ENCODE data around the gene GRM4.

- no peak for TF ChIP-seq POLR2A (IDR thresholded peaks at IDR 0.05)
- TF ChIP-seq, protein P1, sequence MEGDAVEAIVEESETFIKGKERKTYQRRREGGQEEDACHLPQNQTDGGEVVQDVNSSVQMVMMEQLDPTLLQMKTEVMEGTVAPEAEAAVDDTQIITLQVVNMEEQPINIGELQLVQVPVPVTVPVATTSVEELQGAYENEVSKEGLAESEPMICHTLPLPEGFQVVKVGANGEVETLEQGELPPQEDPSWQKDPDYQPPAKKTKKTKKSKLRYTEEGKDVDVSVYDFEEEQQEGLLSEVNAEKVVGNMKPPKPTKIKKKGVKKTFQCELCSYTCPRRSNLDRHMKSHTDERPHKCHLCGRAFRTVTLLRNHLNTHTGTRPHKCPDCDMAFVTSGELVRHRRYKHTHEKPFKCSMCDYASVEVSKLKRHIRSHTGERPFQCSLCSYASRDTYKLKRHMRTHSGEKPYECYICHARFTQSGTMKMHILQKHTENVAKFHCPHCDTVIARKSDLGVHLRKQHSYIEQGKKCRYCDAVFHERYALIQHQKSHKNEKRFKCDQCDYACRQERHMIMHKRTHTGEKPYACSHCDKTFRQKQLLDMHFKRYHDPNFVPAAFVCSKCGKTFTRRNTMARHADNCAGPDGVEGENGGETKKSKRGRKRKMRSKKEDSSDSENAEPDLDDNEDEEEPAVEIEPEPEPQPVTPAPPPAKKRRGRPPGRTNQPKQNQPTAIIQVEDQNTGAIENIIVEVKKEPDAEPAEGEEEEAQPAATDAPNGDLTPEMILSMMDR (IDR thresholded peaks at IDR 0.05): no peak
These were observed 3.6 kb downstream of the GRM4 start for GRCh38 chr6:34142061-34142998.

Measured in right lobe of liver (tissue), 4 donors.